MCF 10A (cell line): ENCODE measurements around the gene MMP27. TPM values are rescaled to one million over a fixed set of nuclear protein-coding genes. Genes with fewer than 3 reads are reported as not detected.

Experiments
- BruUV-seq: library from RNA; stranded (reverse); fragments of 400-500 nt; replicated peaks from 2 replicates; lab custom pipeline; 2021; lab: Mats Ljungman, UMichigan
- CTCF ChIA-PET: fragments of 300-600 bp; sonication (Branson Sonifier 250); formaldehyde crosslinking; extraction: SDS; loops from one replicate; lab custom pipeline; 2021; ENCODE audit warnings: antibody characterized with exemption, inconsistent platforms; lab: Yijun Ruan, JAX
- POLR2A ChIA-PET: fragments of 300-600, 350-650 bp; sonication (Branson Sonifier 250); formaldehyde crosslinking; extraction: SDS; loops from one replicate; lab custom pipeline; 2020; ENCODE audit warnings: antibody characterized with exemption, inconsistent platforms; lab: Yijun Ruan, JAX
- DNase-seq: peaks from one replicate; pipeline ENCODE4 v3.0.0-alpha.2; 2018; ENCODE audit not compliant: unreplicated experiment
- H3K27ac Mint-ChIP-seq: one replicate; pipeline ENCODE4 v1.8.0; 2022; ENCODE audit warnings: mild to moderate bottlenecking, low read depth, mixed read lengths; ENCODE audit not compliant: unreplicated experiment
- H3K27me3 Mint-ChIP-seq: one replicate; pipeline ENCODE4 v1.8.0; 2022; ENCODE audit warnings: mixed read lengths; ENCODE audit not compliant: insufficient read depth, unreplicated experiment
- H3K36me3 Mint-ChIP-seq: one replicate; pipeline ENCODE4 v1.8.0; 2022; ENCODE audit warnings: mild to moderate bottlenecking, moderate library complexity, mixed read lengths; ENCODE audit not compliant: insufficient read depth, unreplicated experiment
- H3K4me1 Mint-ChIP-seq: one replicate; pipeline ENCODE4 v1.8.0; 2022; ENCODE audit warnings: mixed read lengths; ENCODE audit not compliant: insufficient read depth, unreplicated experiment
- H3K4me3 Mint-ChIP-seq: one replicate; pipeline ENCODE4 v1.8.0; 2022; ENCODE audit warnings: mild to moderate bottlenecking, moderate library complexity, mixed read lengths; ENCODE audit not compliant: unreplicated experiment
- H3K9me3 Mint-ChIP-seq: one replicate; pipeline ENCODE4 v1.8.0; 2022; ENCODE audit warnings: mixed read lengths; ENCODE audit not compliant: unreplicated experiment
- CTCF ChIP-seq: fragments of 200-600 bp; IDR thresholded peaks from one replicate; pipeline ENCODE4 v1.8.0; 2022; ENCODE audit warnings: antibody characterized with exemption, mild to moderate bottlenecking; ENCODE audit not compliant: unreplicated experiment
- intact Hi-C: fragments of 100-400 bp; cut with micrococcal nuclease; formaldehyde crosslinking; loops from 2 replicates; pipeline ENCODE4 v1.14.1; 2022
- total RNA-seq: library from RNA; stranded (reverse); gene quantifications from 2 replicates; pipeline ENCODE4 v1.2.3, GENCODE V29; 2022

Gene MMP27
- total RNA-seq, 1 experiment from 2014 or later: not detected

- no peak for DNase-seq
- H3K4me3 Mint-ChIP-seq: no peak overlapping the region
- no peak for TF ChIP-seq CTCF
- H3K36me3 Mint-ChIP-seq: no peaks in the 10 kb centered on the region
- H3K27ac Mint-ChIP-seq: no peak overlapping the region
- H3K27me3 Mint-ChIP-seq: peaks cover 11% of the 10 kb centered on the region
- intact Hi-C loops: no loop called here
- ChIA-PET CTCF (interaction anchor here (0.6 to 3.4 kb wide), 4 partner anchors 11 to 266 kb away, joined by 4 to 20 read pairs (median 4); no protein-coding TSS in a partner anchor), POLR2A (interaction anchor here (0.9 to 1.0 kb wide), 2 partner anchors 10 kb away, joined by 3 to 4 read pairs; no protein-coding TSS in a partner anchor)
- BruUV-seq: no TSS peak
- H3K9me3 Mint-ChIP-seq: peaks cover 13% of the 10 kb centered on the region
- H3K4me1 Mint-ChIP-seq: no peaks in the 10 kb centered on the region
These were observed 50.0 kb downstream of the MMP27 start for GRCh38 chr11:102655547-102655946.

- no TSS peak for BruUV-seq
- POLR2A ChIA-PET: interaction anchor here (0.7 to 1.0 kb wide), 3 partner anchors 9 to 304 kb away, joined by 3 to 4 read pairs (median 3); no protein-coding TSS in a partner anchor
- no peaks in the 10 kb centered on the region for H3K36me3 Mint-ChIP-seq
- no peak overlapping the region for H3K4me3 Mint-ChIP-seq
- DNase-seq: no peak
- no peaks in the 10 kb centered on the region for H3K4me1 Mint-ChIP-seq
- no peak for TF ChIP-seq CTCF
- no peak overlapping the region for H3K27ac Mint-ChIP-seq
- CTCF ChIA-PET: interaction anchor here (0.6 to 3.4 kb wide), 6 partner anchors 11 to 367 kb away, joined by 3 to 20 read pairs (median 4); no protein-coding TSS in a partner anchor
- intact Hi-C loops: no loop called here
- peaks cover 11% of the 10 kb centered on the region for H3K27me3 Mint-ChIP-seq
- H3K9me3 Mint-ChIP-seq: peaks cover 13% of the 10 kb centered on the region
These were observed 50.8 kb downstream of the MMP27 start for GRCh38 chr11:102654761-102655160.

- POLR2A ChIA-PET: no interaction called here
- Mint-ChIP-seq H3K4me1 (no peaks in the 10 kb centered on the region), H3K4me3 (no peak overlapping the region), H3K9me3 (peaks cover 13% of the 10 kb centered on the region), H3K27ac (no peak overlapping the region), H3K27me3 (peaks cover 11% of the 10 kb centered on the region), H3K36me3 (no peaks in the 10 kb centered on the region)
- intact Hi-C loops: no loop called here
- CTCF ChIA-PET: interaction anchor here (0.6 to 3.4 kb wide), 4 partner anchors 12 to 829 kb away, joined by 3 to 20 read pairs (median 6); no protein-coding TSS in a partner anchor
- no peak for TF ChIP-seq CTCF
- BruUV-seq: no TSS peak
- peak; percentile 16 for DNase-seq
These were observed 51.8 kb downstream of the MMP27 start for GRCh38 chr11:102653744-102654291.

GRCh38 chr11:102647430-102647829 is 58.1 kb downstream of the MMP27 start:
- POLR2A ChIA-PET: no interaction called here
- H3K4me3 Mint-ChIP-seq: no peak overlapping the region

More at GRCh38 chr11:102647430-102647829, 58.1 kb downstream of the MMP27 start:
- H3K36me3 Mint-ChIP-seq: no peaks in the 10 kb centered on the region
- intact Hi-C loops: no loop called here
- no peaks in the 10 kb centered on the region for H3K27me3 Mint-ChIP-seq
- TF ChIP-seq CTCF: no peak
- H3K9me3 Mint-ChIP-seq: no peaks in the 10 kb centered on the region
- CTCF ChIA-PET: no interaction called here
- DNase-seq: no peak
- no peaks in the 10 kb centered on the region for H3K4me1 Mint-ChIP-seq
- BruUV-seq: no TSS peak
- no peak overlapping the region for H3K27ac Mint-ChIP-seq
